HEK293 (cell line): ENCODE measurements around the gene MAP3K13.

Experiments
- CTCF ChIA-PET: fragments of 350-600 bp; formaldehyde crosslinking; extraction: SDS; loops from one replicate; lab custom pipeline; 2021; ENCODE audit warnings: antibody characterized with exemption; lab: Yijun Ruan, JAX
- POLR2A ChIA-PET: fragments of 300-600 bp; formaldehyde crosslinking; extraction: SDS; loops from one replicate; lab custom pipeline; 2020; ENCODE audit warnings: antibody characterized with exemption, inconsistent platforms; lab: Yijun Ruan, JAX
- H3K27ac ChIP-seq: fragments of 200-500 bp; sonication (Bioruptor generic); 2 replicates; pipeline ENCODE4 v1.5.1; 2014; ENCODE audit warnings: low read depth, low read length, control low read depth, inconsistent platforms; ENCODE audit errors: extremely low read depth
- H3K36me3 ChIP-seq, 2 experiments: fragments of 200-500 bp in 1 of 2; sonication (Bioruptor generic) in 1 of 2; 1 replicate in 1 of 2; 2 replicates in 1 of 2; pipeline ENCODE4 v1.5.1; 2014 to 2017; ENCODE audit warnings: inconsistent platforms in 2 of 2, low read length in 2 of 2; ENCODE audit not compliant: control insufficient read depth in 2 of 2, insufficient read depth in 1 of 2
- H3K4me1 ChIP-seq: fragments of 200-500 bp; sonication (Bioruptor generic); 2 replicates; pipeline ENCODE4 v1.5.1; 2014; ENCODE audit warnings: mild to moderate bottlenecking, low read length, inconsistent platforms; ENCODE audit not compliant: control insufficient read depth, insufficient read depth
- H3K4me3 ChIP-seq: 2 replicates; pipeline ENCODE4 v1.5.1; 2011; ENCODE audit warnings: low read depth, mild to moderate bottlenecking, control low read depth, low read length, moderate library complexity
- H3K9me3 ChIP-seq: fragments of 200-500 bp; sonication (Bioruptor generic); 2 replicates; pipeline ENCODE4 v1.5.1; 2014; ENCODE audit warnings: low read depth, low read length, inconsistent platforms; ENCODE audit not compliant: control insufficient read depth, insufficient read depth
- EGR2 ChIP-seq: fragments of 450-650 bp; formaldehyde crosslinking; IDR thresholded peaks from 2 replicates; pipeline ENCODE4 v1.5.1; 2016; ENCODE audit warnings: low read depth, missing biosample characterization, missing genetic modification characterization
- SCRT1 ChIP-seq: fragments of 450-650 bp; formaldehyde crosslinking; IDR thresholded peaks from 2 replicates; pipeline ENCODE4 v1.5.1; 2016; ENCODE audit warnings: missing biosample characterization, missing genetic modification characterization, borderline replicate concordance
- YY1 ChIP-seq: fragments of 450-650 bp; formaldehyde crosslinking; IDR thresholded peaks from 2 replicates; pipeline ENCODE4 v1.5.1; 2018; ENCODE audit warnings: missing biosample characterization, missing genetic modification characterization
- ZNF138 ChIP-seq: fragments of 450-650 bp; formaldehyde crosslinking; IDR thresholded peaks from 2 replicates; pipeline ENCODE4 v1.5.1; 2016; ENCODE audit warnings: missing biosample characterization, missing genetic modification characterization, borderline replicate concordance
- ZNF19 ChIP-seq: fragments of 450-650 bp; formaldehyde crosslinking; IDR thresholded peaks from 2 replicates; pipeline ENCODE4; 2016; ENCODE audit warnings: missing biosample characterization, missing genetic modification characterization, low read depth
- ZNF2 ChIP-seq: fragments of 450-650 bp; formaldehyde crosslinking; IDR thresholded peaks from 2 replicates; pipeline ENCODE4 v1.5.1; 2016; ENCODE audit warnings: missing biosample characterization, missing genetic modification characterization
- ZNF23 ChIP-seq: fragments of 450-650 bp; formaldehyde crosslinking; IDR thresholded peaks from 2 replicates; pipeline ENCODE4 v1.5.1; 2016; ENCODE audit warnings: missing biosample characterization, missing genetic modification characterization, borderline replicate concordance
- ZNF266 ChIP-seq: fragments of 450-650 bp; formaldehyde crosslinking; IDR thresholded peaks from 2 replicates; pipeline ENCODE4 v1.5.1; 2016; ENCODE audit warnings: missing biosample characterization, missing genetic modification characterization, low read depth
- ZNF423 ChIP-seq: fragments of 450-650 bp; formaldehyde crosslinking; IDR thresholded peaks from 2 replicates; pipeline ENCODE4 v1.5.1; 2016; ENCODE audit warnings: missing biosample characterization, missing genetic modification characterization
- ZNF501 ChIP-seq: fragments of 450-650 bp; formaldehyde crosslinking; IDR thresholded peaks from 2 replicates; pipeline ENCODE4 v1.5.1; 2016; ENCODE audit warnings: missing biosample characterization, missing genetic modification characterization
- ZNF558 ChIP-seq: fragments of 450-650 bp; formaldehyde crosslinking; IDR thresholded peaks from 2 replicates; pipeline ENCODE4 v1.5.1; 2016; ENCODE audit warnings: missing biosample characterization, missing genetic modification characterization
- ZNF561 ChIP-seq: fragments of 450-650 bp; IDR thresholded peaks from 2 replicates; pipeline ENCODE4 v1.5.1; 2018; ENCODE audit warnings: missing biosample characterization, missing genetic modification characterization, borderline replicate concordance
- ZNF610 ChIP-seq: fragments of 450-650 bp; formaldehyde crosslinking; IDR thresholded peaks from 2 replicates; pipeline ENCODE4 v1.5.1; 2016; ENCODE audit warnings: missing biosample characterization, missing genetic modification characterization, borderline replicate concordance
- ZNF621 ChIP-seq: fragments of 450-650 bp; formaldehyde crosslinking; IDR thresholded peaks from 2 replicates; pipeline ENCODE4 v1.5.1; 2017; ENCODE audit warnings: missing biosample characterization, missing genetic modification characterization
- TF ChIP-seq, protein P1 (sequence below): fragments of 450-650 bp; formaldehyde crosslinking; IDR thresholded peaks from 2 replicates; pipeline ENCODE4 v1.5.1; 2016; ENCODE audit warnings: missing biosample characterization, missing genetic modification characterization, borderline replicate concordance
- TF ChIP-seq, protein P2 (sequence below): fragments of 450-650 bp; formaldehyde crosslinking; IDR thresholded peaks from 2 replicates; pipeline ENCODE4 v1.5.1; 2016; ENCODE audit warnings: missing biosample characterization, missing genetic modification characterization
- TF ChIP-seq, protein P3 (sequence below): fragments of 450-650 bp; formaldehyde crosslinking; IDR thresholded peaks from 2 replicates; pipeline ENCODE4 v1.5.1; 2016; ENCODE audit warnings: missing biosample characterization, missing genetic modification characterization
- TF ChIP-seq, protein P4 (sequence below): fragments of 450-650 bp; formaldehyde crosslinking; conservative IDR thresholded peaks from 2 replicates; pipeline ENCODE4 v1.5.1; 2016; ENCODE audit warnings: low read depth, missing biosample characterization, missing genetic modification characterization

MAP3K13 gene

DNA sequence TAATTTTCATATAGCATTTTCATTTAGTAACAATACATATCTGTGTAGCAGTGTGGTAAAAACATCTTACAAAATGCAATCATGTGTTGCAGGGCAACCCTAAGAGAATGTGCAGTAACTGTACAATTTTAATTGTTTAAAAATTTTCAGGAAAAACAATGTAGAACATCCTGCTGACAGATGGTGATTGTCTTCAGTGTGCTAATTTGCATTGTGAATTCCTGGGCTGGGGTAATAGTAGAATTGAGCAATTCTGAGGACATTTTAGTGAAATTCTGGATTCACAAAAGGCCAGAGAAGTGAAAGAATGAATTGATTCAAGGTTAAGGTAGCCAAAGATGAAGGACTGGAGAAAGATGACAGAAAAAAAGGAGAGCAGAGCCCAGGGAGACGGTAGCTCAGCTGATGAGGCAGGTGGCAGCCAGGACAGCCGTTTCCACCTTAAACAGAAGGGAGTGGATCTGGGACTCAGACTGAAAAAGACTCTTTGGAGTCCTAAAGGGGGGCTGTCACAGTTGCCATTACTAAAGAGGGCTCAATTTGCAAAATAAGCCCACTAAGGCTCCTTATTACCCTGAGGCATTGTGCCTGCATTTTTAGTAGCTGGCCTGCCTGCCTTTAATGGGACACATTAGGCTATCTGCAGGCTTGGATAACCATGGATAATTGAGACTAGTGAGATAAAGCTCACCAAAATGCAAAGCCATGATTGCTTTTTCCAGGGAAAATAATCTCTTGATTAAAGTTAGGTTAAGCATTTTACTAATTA is 8.6 kb downstream of the MAP3K13 start (continued):
- TF ChIP-seq, protein P1, sequence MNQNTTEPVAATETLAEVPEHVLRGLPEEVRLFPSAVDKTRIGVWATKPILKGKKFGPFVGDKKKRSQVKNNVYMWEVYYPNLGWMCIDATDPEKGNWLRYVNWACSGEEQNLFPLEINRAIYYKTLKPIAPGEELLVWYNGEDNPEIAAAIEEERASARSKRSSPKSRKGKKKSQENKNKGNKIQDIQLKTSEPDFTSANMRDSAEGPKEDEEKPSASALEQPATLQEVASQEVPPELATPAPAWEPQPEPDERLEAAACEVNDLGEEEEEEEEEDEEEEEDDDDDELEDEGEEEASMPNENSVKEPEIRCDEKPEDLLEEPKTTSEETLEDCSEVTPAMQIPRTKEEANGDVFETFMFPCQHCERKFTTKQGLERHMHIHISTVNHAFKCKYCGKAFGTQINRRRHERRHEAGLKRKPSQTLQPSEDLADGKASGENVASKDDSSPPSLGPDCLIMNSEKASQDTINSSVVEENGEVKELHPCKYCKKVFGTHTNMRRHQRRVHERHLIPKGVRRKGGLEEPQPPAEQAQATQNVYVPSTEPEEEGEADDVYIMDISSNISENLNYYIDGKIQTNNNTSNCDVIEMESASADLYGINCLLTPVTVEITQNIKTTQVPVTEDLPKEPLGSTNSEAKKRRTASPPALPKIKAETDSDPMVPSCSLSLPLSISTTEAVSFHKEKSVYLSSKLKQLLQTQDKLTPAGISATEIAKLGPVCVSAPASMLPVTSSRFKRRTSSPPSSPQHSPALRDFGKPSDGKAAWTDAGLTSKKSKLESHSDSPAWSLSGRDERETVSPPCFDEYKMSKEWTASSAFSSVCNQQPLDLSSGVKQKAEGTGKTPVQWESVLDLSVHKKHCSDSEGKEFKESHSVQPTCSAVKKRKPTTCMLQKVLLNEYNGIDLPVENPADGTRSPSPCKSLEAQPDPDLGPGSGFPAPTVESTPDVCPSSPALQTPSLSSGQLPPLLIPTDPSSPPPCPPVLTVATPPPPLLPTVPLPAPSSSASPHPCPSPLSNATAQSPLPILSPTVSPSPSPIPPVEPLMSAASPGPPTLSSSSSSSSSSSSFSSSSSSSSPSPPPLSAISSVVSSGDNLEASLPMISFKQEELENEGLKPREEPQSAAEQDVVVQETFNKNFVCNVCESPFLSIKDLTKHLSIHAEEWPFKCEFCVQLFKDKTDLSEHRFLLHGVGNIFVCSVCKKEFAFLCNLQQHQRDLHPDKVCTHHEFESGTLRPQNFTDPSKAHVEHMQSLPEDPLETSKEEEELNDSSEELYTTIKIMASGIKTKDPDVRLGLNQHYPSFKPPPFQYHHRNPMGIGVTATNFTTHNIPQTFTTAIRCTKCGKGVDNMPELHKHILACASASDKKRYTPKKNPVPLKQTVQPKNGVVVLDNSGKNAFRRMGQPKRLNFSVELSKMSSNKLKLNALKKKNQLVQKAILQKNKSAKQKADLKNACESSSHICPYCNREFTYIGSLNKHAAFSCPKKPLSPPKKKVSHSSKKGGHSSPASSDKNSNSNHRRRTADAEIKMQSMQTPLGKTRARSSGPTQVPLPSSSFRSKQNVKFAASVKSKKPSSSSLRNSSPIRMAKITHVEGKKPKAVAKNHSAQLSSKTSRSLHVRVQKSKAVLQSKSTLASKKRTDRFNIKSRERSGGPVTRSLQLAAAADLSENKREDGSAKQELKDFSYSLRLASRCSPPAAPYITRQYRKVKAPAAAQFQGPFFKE (tag by site-specific recombination) = no peak
- TF ChIP-seq ZNF558 (tag by site-specific recombination) (no peak), ZNF423 (no peak), ZNF561 (tag by site-specific recombination) (no peak)
- TF ChIP-seq, all 188 proteins: peak for 0

DNA sequence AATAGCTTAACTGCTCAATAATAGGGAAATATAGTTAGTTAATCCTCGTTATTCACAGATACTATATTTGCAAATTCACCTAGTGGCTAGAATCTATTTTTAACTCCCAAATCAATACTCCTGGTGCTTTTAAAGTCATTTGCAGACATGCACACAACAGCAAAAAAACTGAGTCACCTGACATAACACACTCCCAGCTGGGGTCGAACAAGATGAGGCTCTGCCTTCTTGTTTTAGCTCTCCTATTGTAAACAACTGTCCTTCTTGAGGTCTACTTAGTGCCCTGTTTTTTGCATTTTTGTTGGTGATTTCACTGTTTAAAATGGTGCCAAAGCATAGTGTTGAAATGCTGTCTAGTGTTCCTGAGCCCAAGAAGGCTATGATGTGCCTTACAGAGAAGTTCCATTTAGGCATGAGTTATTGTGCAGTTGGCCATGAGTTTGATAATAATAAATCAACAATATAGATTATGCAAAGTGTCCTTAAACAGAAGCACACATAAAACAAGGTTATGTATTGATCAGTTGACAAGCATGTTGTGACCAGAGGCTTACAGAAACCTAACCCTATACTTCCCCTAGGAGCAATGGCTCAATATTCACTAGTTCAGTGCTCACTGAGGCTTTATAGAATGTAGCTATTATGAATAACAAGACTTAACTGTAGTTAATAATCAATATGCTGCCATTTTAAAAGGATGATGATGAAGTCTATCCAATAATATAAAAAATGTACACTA is 18.6 kb downstream of the MAP3K13 start:
- Histone ChIP-seq H3K4me3 (no peak overlapping the region), H3K9me3 (no peaks in the 10 kb centered on the region), H3K27ac (no peak overlapping the region), H3K36me3 (no peaks in the 10 kb centered on the region), H3K4me1 (no peaks in the 10 kb centered on the region)
- no peak for TF ChIP-seq ZNF266 (tag by site-specific recombination)
- no peak for TF ChIP-seq EGR2 (tag by site-specific recombination)
- TF ChIP-seq, protein P2, sequence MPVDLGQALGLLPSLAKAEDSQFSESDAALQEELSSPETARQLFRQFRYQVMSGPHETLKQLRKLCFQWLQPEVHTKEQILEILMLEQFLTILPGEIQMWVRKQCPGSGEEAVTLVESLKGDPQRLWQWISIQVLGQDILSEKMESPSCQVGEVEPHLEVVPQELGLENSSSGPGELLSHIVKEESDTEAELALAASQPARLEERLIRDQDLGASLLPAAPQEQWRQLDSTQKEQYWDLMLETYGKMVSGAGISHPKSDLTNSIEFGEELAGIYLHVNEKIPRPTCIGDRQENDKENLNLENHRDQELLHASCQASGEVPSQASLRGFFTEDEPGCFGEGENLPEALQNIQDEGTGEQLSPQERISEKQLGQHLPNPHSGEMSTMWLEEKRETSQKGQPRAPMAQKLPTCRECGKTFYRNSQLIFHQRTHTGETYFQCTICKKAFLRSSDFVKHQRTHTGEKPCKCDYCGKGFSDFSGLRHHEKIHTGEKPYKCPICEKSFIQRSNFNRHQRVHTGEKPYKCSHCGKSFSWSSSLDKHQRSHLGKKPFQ = no peak
- TF ChIP-seq, protein P3, sequence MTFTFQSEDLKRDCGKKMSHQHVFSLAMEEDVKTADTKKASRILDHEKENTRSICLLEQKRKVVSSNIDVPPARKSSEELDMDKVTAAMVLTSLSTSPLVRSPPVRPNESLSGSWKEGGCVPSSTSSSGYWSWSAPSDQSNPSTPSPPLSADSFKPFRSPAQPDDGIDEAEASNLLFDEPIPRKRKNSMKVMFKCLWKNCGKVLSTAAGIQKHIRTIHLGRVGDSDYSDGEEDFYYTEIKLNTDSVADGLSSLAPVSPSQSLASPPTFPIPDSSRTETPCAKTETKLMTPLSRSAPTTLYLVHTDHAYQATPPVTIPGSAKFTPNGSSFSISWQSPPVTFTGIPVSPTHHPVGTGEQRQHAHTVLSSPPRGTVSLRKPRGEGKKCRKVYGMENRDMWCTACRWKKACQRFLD (tag by site-specific recombination) = no peak
- no peak for TF ChIP-seq ZNF138 (tag by site-specific recombination)
- TF ChIP-seq ZNF2 = no peak
- TF ChIP-seq ZNF610 = no peak
- no peak for TF ChIP-seq YY1 (tag by site-specific recombination)
- no peak for TF ChIP-seq ZNF501 (tag by site-specific recombination)
- TF ChIP-seq ZNF621 (tag by site-specific recombination) = no peak
- no peak for TF ChIP-seq ZNF19 (tag by site-specific recombination)
- TF ChIP-seq ZNF23 (tag by site-specific recombination) = no peak
- TF ChIP-seq, protein P4, sequence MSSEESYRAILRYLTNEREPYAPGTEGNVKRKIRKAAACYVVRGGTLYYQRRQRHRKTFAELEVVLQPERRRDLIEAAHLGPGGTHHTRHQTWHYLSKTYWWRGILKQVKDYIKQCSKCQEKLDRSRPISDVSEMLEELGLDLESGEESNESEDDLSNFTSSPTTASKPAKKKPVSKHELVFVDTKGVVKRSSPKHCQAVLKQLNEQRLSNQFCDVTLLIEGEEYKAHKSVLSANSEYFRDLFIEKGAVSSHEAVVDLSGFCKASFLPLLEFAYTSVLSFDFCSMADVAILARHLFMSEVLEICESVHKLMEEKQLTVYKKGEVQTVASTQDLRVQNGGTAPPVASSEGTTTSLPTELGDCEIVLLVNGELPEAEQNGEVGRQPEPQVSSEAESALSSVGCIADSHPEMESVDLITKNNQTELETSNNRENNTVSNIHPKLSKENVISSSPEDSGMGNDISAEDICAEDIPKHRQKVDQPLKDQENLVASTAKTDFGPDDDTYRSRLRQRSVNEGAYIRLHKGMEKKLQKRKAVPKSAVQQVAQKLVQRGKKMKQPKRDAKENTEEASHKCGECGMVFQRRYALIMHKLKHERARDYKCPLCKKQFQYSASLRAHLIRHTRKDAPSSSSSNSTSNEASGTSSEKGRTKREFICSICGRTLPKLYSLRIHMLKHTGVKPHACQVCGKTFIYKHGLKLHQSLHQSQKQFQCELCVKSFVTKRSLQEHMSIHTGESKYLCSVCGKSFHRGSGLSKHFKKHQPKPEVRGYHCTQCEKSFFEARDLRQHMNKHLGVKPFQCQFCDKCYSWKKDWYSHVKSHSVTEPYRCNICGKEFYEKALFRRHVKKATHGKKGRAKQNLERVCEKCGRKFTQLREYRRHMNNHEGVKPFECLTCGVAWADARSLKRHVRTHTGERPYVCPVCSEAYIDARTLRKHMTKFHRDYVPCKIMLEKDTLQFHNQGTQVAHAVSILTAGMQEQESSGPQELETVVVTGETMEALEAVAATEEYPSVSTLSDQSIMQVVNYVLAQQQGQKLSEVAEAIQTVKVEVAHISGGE (tag by site-specific recombination) = no peak
- TF ChIP-seq SCRT1 = no peak
- POLR2A ChIA-PET = no interaction called here
- CTCF ChIA-PET = no interaction called here
